Left renal cortex interstitium (tissue), 4 donors: ENCODE results near the gene MYCN. TPM values are rescaled to one million over a fixed set of nuclear protein-coding genes. Genes with fewer than 3 reads are reported as not detected.
"Not testable (repeated sequence)": the region's sequence is repeated elsewhere in the genome, so short reads cannot be mapped to it uniquely, and the experiment has no call there.

Experiments used
- DNase-seq, 4 donors: peaks; one replicate each; pipeline ENCODE4 v3.0.0-alpha.2; 2013; ENCODE audit warnings: low read depth in 4 of 4, low spot score in 2 of 4, missing footprints in 1 of 4
- polyA plus RNA-seq, 4 donors: library from polyadenylated mRNA; unstranded; fragments of 120-200 nt; gene quantifications; one replicate each; pipeline ENCODE4 v1.2.1, GENCODE V29; 2013; ENCODE audit not compliant: insufficient read length in 4 of 4

The MYCN gene
- 10 to 100 TPM; 25.2 to 39.1 (median 37.0) TPM for polyA plus RNA-seq

GRCh38 chr2:15939854-15940660, at the start of gene MYCN:
Gene MYCN, plus strand, starts transcription at chr2:15940550. Its CDS starts 1,515 bp downstream, at chr2:15942065.
- DNase-seq, result peak in 3 of 4 donors; percentile 83 to 89 (median 88)

- DNase-seq, result no peak
These were observed 49.1 kb upstream of the MYCN start for GRCh38 chr2:15890936-15891905.

- DNase-seq, result no peak
These were observed 48.0 kb upstream of the MYCN start for GRCh38 chr2:15892151-15892880.

- DNase-seq, result no peak
These were observed 47.3 kb upstream of the MYCN start for GRCh38 chr2:15893085-15893484.

- DNase-seq, result no peak
These were observed 46.5 kb upstream of the MYCN start for GRCh38 chr2:15893689-15894480.

GRCh38 chr2:15894481-15895144, 45.7 kb upstream of the MYCN start:
- DNase-seq, result no peak

- DNase-seq, result no peak
These were observed 44.5 kb upstream of the MYCN start for GRCh38 chr2:15895615-15896469.

GRCh38 chr2:15896859-15897258, 43.5 kb upstream of the MYCN start:
- DNase-seq, result no peak

GRCh38 chr2:15897431-15898098, 42.8 kb upstream of the MYCN start:
- DNase-seq, result no peak

GRCh38 chr2:15899327-15899612, 41.1 kb upstream of the MYCN start:
- DNase-seq, result no peak

GRCh38 chr2:15899751-15900493, 40.4 kb upstream of the MYCN start:
- no peak for DNase-seq

GRCh38 chr2:15901095-15901807, 39.1 kb upstream of the MYCN start:
- no peak for DNase-seq

- no peak for DNase-seq
These were observed 38.6 kb upstream of the MYCN start for GRCh38 chr2:15901808-15902130.

- not testable (repeated sequence) for DNase-seq
These were observed 36.4 kb upstream of the MYCN start for GRCh38 chr2:15903910-15904309.

GRCh38 chr2:15905267-15905645, 35.1 kb upstream of the MYCN start:
- DNase-seq, result no peak

- no peak for DNase-seq
These were observed 34.3 kb upstream of the MYCN start for GRCh38 chr2:15905986-15906491.

- no peak for DNase-seq
These were observed 33.6 kb upstream of the MYCN start for GRCh38 chr2:15906778-15907177.
